ENCODE measurements around the gene HM13.

DNA sequence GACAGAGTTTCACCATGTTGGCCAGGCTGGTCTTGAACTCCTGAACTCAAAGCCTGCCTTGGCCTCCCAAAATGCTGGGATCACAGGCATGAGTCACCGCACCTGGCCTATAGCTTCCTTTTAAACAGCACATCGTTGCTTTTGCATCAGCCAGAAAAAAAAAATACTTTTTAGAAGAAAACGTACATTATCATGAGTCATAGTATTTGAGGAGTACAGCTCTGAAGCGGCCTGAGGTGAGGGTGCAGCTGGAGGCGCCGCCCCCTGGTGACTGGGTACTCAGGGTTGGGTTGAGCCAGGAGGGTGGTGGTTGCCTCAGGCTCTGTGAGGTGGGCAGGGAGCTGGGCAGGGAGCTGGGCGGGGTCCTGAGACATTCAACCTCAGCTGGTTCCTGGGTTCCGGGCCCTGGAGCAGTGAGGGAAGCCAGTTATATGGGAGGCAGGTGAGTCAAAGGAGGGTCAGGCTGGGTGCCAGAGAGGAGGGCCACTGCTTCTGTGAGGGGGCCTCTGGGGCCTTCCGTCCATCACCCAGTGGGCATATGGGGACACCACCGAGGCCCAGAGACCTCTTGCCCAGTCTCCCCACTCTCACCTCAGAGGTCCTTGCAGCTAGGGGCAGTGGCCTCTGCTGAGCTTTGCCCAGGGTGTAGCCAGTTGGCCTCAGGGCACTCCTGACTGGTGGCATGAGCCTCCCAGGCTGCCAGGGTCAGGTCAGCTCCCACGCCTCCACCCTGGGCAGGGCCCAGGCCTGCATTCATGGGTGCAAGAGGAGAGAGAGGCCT is 79.2 kb downstream of the HM13 start:
- TF ChIP-seq, protein P1, sequence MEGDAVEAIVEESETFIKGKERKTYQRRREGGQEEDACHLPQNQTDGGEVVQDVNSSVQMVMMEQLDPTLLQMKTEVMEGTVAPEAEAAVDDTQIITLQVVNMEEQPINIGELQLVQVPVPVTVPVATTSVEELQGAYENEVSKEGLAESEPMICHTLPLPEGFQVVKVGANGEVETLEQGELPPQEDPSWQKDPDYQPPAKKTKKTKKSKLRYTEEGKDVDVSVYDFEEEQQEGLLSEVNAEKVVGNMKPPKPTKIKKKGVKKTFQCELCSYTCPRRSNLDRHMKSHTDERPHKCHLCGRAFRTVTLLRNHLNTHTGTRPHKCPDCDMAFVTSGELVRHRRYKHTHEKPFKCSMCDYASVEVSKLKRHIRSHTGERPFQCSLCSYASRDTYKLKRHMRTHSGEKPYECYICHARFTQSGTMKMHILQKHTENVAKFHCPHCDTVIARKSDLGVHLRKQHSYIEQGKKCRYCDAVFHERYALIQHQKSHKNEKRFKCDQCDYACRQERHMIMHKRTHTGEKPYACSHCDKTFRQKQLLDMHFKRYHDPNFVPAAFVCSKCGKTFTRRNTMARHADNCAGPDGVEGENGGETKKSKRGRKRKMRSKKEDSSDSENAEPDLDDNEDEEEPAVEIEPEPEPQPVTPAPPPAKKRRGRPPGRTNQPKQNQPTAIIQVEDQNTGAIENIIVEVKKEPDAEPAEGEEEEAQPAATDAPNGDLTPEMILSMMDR (IDR thresholded peaks at IDR 0.05; ENCODE audit: low read depth, low read length) = no peak
- TF ChIP-seq, protein P2, sequence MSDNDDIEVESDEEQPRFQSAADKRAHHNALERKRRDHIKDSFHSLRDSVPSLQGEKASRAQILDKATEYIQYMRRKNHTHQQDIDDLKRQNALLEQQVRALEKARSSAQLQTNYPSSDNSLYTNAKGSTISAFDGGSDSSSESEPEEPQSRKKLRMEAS (IDR thresholded peaks at IDR 0.05; ENCODE audit: low read depth, low read length) = no peak

Measured in NB4 (cell line).